ENCODE measurements around the gene BLID.

- no peak for TF ChIP-seq CTCF (IDR thresholded peaks at IDR 0.05; ENCODE audit: insufficient read depth, low read length, poor library complexity, severe bottlenecking)
- no peak for TF ChIP-seq EZH2phosphoT487 (conservative IDR thresholded peaks at IDR 0.05; ENCODE audit: low read length)
Observed at GRCh38 chr11:122068837-122069236, 47.2 kb downstream of the BLID start.
